GM18520 (cell line): Measurements from ENCODE around the gene POLDIP2.

ENCODE experiments used
- ATAC-seq: cut with Tn5 transposase; IDR thresholded peaks from one replicate; pipeline ENCODE4 v1.9.1; 2021; ENCODE audit not compliant: unreplicated experiment

POLDIP2 gene

GRCh38 chr17:28390563-28390962, 33.2 kb upstream of the POLDIP2 start:
- no peak for ATAC-seq

GRCh38 chr17:28390141-28390540, 32.8 kb upstream of the POLDIP2 start:
- no peak for ATAC-seq

- no peak for ATAC-seq
Measured at GRCh38 chr17:28388106-28388505, 30.8 kb upstream of the POLDIP2 start.

GRCh38 chr17:28386391-28386790, 29.1 kb upstream of the POLDIP2 start:
- ATAC-seq = no peak

GRCh38 chr17:28385406-28385805, 28.1 kb upstream of the POLDIP2 start:
- no peak for ATAC-seq

GRCh38 chr17:28385037-28385400, 27.7 kb upstream of the POLDIP2 start:
- ATAC-seq = no peak

- peak; percentile 46 for ATAC-seq
Measured at GRCh38 chr17:28384281-28385036, 27.1 kb upstream of the POLDIP2 start.

GRCh38 chr17:28381141-28381825, 24.0 kb upstream of the POLDIP2 start:
- no peak for ATAC-seq

GRCh38 chr17:28379814-28380801, 22.8 kb upstream of the POLDIP2 start:
- no peak for ATAC-seq

GRCh38 chr17:28372945-28373274, 15.6 kb upstream of the POLDIP2 start:
- no peak for ATAC-seq

- peak; percentile 13 for ATAC-seq
Measured at GRCh38 chr17:28372203-28372944, 15.0 kb upstream of the POLDIP2 start.

- ATAC-seq = peak; percentile 50
Measured at GRCh38 chr17:28371245-28372202, 14.2 kb upstream of the POLDIP2 start, which contains the start of gene SARM1. Gene SARM1 (plus strand): TSS chr17:28371694. CDS start chr17:28372033, 339 bp downstream.

- ATAC-seq = no peak
Measured at GRCh38 chr17:28370744-28371103, 13.4 kb upstream of the POLDIP2 start.

- no peak for ATAC-seq
Measured at GRCh38 chr17:28370035-28370743, 12.9 kb upstream of the POLDIP2 start, which contains the start of gene VTN. Gene VTN (minus strand): TSS chr17:28370307. CDS start chr17:28370203, 104 bp downstream.

GRCh38 chr17:28369684-28370034, 12.3 kb upstream of the POLDIP2 start:
- ATAC-seq = no peak

- ATAC-seq = no peak
Measured at GRCh38 chr17:28368915-28369683, 11.8 kb upstream of the POLDIP2 start.

- ATAC-seq = no peak
Measured at GRCh38 chr17:28368306-28368831, 11.0 kb upstream of the POLDIP2 start.
